Common myeloid progenitor, CD34-positive (primary cell): ENCODE measurements around the gene DHX8.

Source experiments
- CTCF ChIA-PET: fragments of 350-600 bp; sonication (Branson Sonifier 250); formaldehyde crosslinking; loops from one replicate; lab custom pipeline; 2021; ENCODE audit warnings: antibody characterized with exemption; lab: Charles Lee
- POLR2A ChIA-PET: fragments of 350-600 bp; sonication (Branson Sonifier 250); formaldehyde crosslinking; loops from one replicate; lab custom pipeline; 2021; ENCODE audit warnings: antibody characterized with exemption; lab: Charles Lee
- DNase-seq, 3 donors: peaks; one replicate each; pipeline versions ENCODE4 v3.0.0 to v3.0.0-alpha.2; 2013
- H3K27ac ChIP-seq, 2 experiments: 1 replicate in 1 of 2; 2 replicates in 1 of 2; pipeline ENCODE4 v1.7.0; 2013; ENCODE audit warnings: inconsistent platforms in 2 of 2, low read length in 2 of 2, mild to moderate bottlenecking in 2 of 2, low read depth in 1 of 2, moderate library complexity in 1 of 2; ENCODE audit not compliant: severe bottlenecking in 2 of 2, insufficient read depth in 1 of 2, poor library complexity in 1 of 2
- H3K27me3 ChIP-seq, 5 experiments: replicated peaks in 2 of 5; 1 replicate in 3 of 5; 2 replicates in 2 of 5; pipeline versions ENCODE4 v1.6.1 to v1.7.0; 2013; ENCODE audit warnings: low read length in 4 of 5, mild to moderate bottlenecking in 2 of 5, moderate library complexity in 2 of 5, inconsistent platforms in 1 of 5; ENCODE audit not compliant: insufficient read depth in 5 of 5, control insufficient read depth in 4 of 5
- H3K36me3 ChIP-seq, 4 experiments: 1 replicate in 2 of 4; 2 replicates in 2 of 4; pipeline versions ENCODE4 v1.6.1 to v1.7.0; 2013; ENCODE audit warnings: low read length in 3 of 4, control low read depth in 1 of 4, mild to moderate bottlenecking in 1 of 4; ENCODE audit not compliant: control insufficient read depth in 4 of 4, insufficient read depth in 4 of 4
- H3K4me1 ChIP-seq, 4 experiments: 1 replicate in 3 of 4; 2 replicates in 1 of 4; pipeline versions ENCODE4 v1.6.1 to v1.7.1; 2013; ENCODE audit warnings: low read length in 3 of 4, mild to moderate bottlenecking in 3 of 4, control low read depth in 1 of 4, inconsistent platforms in 1 of 4, moderate library complexity in 1 of 4; ENCODE audit not compliant: control insufficient read depth in 4 of 4, insufficient read depth in 4 of 4; ENCODE audit errors: control extremely low read depth in 1 of 4
- H3K4me3 ChIP-seq, 7 experiments: 1 replicate in 4 of 7; 2 replicates in 3 of 7; pipeline versions ENCODE4 v1.5.1 to v1.7.0; 2013; ENCODE audit warnings: mild to moderate bottlenecking in 7 of 7, low read length in 6 of 7, moderate library complexity in 6 of 7, inconsistent platforms in 2 of 7, low read depth in 2 of 7, control low read depth in 1 of 7; ENCODE audit not compliant: insufficient read depth in 4 of 7, control insufficient read depth in 1 of 7; ENCODE audit errors: extremely low read depth in 1 of 7
- H3K9me3 ChIP-seq, 5 experiments: 1 replicate in 4 of 5; 2 replicates in 1 of 5; pipeline versions ENCODE4 v1.6.1 to v1.7.1; 2013; ENCODE audit warnings: low read length in 4 of 5, mild to moderate bottlenecking in 2 of 5, inconsistent platforms in 1 of 5, low read depth in 1 of 5, moderate library complexity in 1 of 5; ENCODE audit not compliant: control insufficient read depth in 4 of 5, insufficient read depth in 2 of 5; ENCODE audit errors: control extremely low read depth in 1 of 5
- WGBS: methylation state at CpG from one replicate; pipeline ENCODE4 v1.1.5; 2013; ENCODE audit not compliant: insufficient coverage; 5-methylcytosine and 5-hydroxymethylcytosine counted together

The DHX8 gene

GRCh38 chr17:43552229-43552837, 68.6 kb downstream of the DHX8 start:
- 93% methylated on average over 3 of the region's 8 CpGs for WGBS
- no peak for DNase-seq
- Histone ChIP-seq H3K36me3 (no peaks in the 10 kb centered on the region), H3K9me3 (no peaks in the 10 kb centered on the region), H3K4me1 (peaks cover 6 to 21% (median 10%) of the 10 kb centered on the region in 4 experiments), H3K27ac (no peak overlapping the region), H3K27me3 (peaks cover 6 to 35% (median 17%) of the 10 kb centered on the region in 5 experiments), H3K4me3 (no peak overlapping the region)
- CTCF ChIA-PET, result interaction anchor here (0.7 to 1.1 kb wide), 2 partner anchors 22 to 208 kb away, joined by 3 read pairs; no protein-coding TSS in a partner anchor
- POLR2A ChIA-PET, result no interaction called here

GRCh38 chr17:43553573-43553972, 69.8 kb downstream of the DHX8 start:
- H3K4me3 ChIP-seq, result no peak overlapping the region
- H3K27me3 ChIP-seq, result peaks cover 2 to 25% (median 12%) of the 10 kb centered on the region in 5 experiments
- DNase-seq, result no peak
- POLR2A ChIA-PET, result no interaction called here
- H3K27ac ChIP-seq, result no peak overlapping the region
- WGBS, result 40% methylated on average over 1 of the region's 2 CpGs
- peaks cover 6 to 21% (median 10%) of the 10 kb centered on the region in 4 experiments for H3K4me1 ChIP-seq
- CTCF ChIA-PET, result interaction anchor here (0.7 to 1.1 kb wide), 2 partner anchors 23 to 119 kb away, joined by 3 read pairs; no protein-coding TSS in a partner anchor
- H3K36me3 ChIP-seq, result no peaks in the 10 kb centered on the region
- H3K9me3 ChIP-seq, result no peaks in the 10 kb centered on the region

GRCh38 chr17:43554857-43555256, 71.1 kb downstream of the DHX8 start:
- Histone ChIP-seq H3K27me3 (peaks cover 0 to 17% (median 9%) of the 10 kb centered on the region in 5 experiments), H3K27ac (no peak overlapping the region), H3K4me1 (peaks cover 6 to 29% (median 10%) of the 10 kb centered on the region in 4 experiments), H3K36me3 (no peaks in the 10 kb centered on the region), H3K4me3 (no peak overlapping the region), H3K9me3 (no peaks in the 10 kb centered on the region)
- POLR2A ChIA-PET, result interaction anchor here (0.7 kb wide), 1 partner anchor 258 kb away, joined by 7 read pairs; no protein-coding TSS in a partner anchor
- DNase-seq, result peak in 2 of 3 donors; percentile 28 to 33
- 32% methylated on average over 5 of the region's 6 CpGs for WGBS
- CTCF ChIA-PET, result interaction anchor here (1.1 to 1.2 kb wide), 2 partner anchors 14 to 22 kb away, joined by 3 to 4 read pairs; no protein-coding TSS in a partner anchor

- DNase-seq, result peak; percentile 90 to 97 (median 96)
- ChIA-PET CTCF (interaction anchor here (1.2 kb wide), 1 partner anchor 21 kb away, joined by 4 read pairs; no protein-coding TSS in a partner anchor), POLR2A (no interaction called here)
- no peaks in the 10 kb centered on the region for H3K9me3 ChIP-seq
- WGBS, result 0% methylated on average over 3 of the region's 5 CpGs
- no peak overlapping the region for H3K27ac ChIP-seq
- H3K27me3 ChIP-seq, result peaks cover 0 to 19% (median 6%) of the 10 kb centered on the region in 5 experiments
- peaks cover 6 to 29% (median 10%) of the 10 kb centered on the region in 4 experiments for H3K4me1 ChIP-seq
- no peaks in the 10 kb centered on the region for H3K36me3 ChIP-seq
- H3K4me3 ChIP-seq, result peak overlapping the region in 2 of 7 experiments; percentile 19 to 28
Observed at GRCh38 chr17:43556292-43556691, 72.5 kb downstream of the DHX8 start.

GRCh38 chr17:43558805-43559160, 75.0 kb downstream of the DHX8 start:
- H3K4me3 ChIP-seq, result no peak overlapping the region
- H3K27ac ChIP-seq, result no peak overlapping the region
- WGBS, result 95% methylated on average over 2 of the region's 5 CpGs
- no peaks in the 10 kb centered on the region for H3K36me3 ChIP-seq
- POLR2A ChIA-PET, result no interaction called here
- DNase-seq, result no peak
- no peaks in the 10 kb centered on the region for H3K9me3 ChIP-seq
- H3K4me1 ChIP-seq, result peaks cover 6 to 39% (median 21%) of the 10 kb centered on the region in 4 experiments
- H3K27me3 ChIP-seq, result peaks cover 1 to 34% (median 12%) of the 10 kb centered on the region in 5 experiments
- CTCF ChIA-PET, result interaction anchor here (1.5 kb wide), 1 partner anchor 122 kb away, joined by 3 read pairs; no protein-coding TSS in a partner anchor

- Histone ChIP-seq H3K4me1 (peaks cover 6 to 37% (median 21%) of the 10 kb centered on the region in 4 experiments), H3K9me3 (no peaks in the 10 kb centered on the region), H3K27me3 (peaks cover 6 to 32% (median 12%) of the 10 kb centered on the region in 5 experiments), H3K36me3 (no peaks in the 10 kb centered on the region), H3K4me3 (no peak overlapping the region), H3K27ac (no peak overlapping the region)
- no peak for DNase-seq
- 90% methylated on average over 6 of the region's 7 CpGs for WGBS
- ChIA-PET CTCF (interaction anchor here (1.4 to 1.5 kb wide), 3 partner anchors 10 to 122 kb away, joined by 3 to 5 read pairs (median 3); no protein-coding TSS in a partner anchor), POLR2A (interaction anchor here (0.6 kb wide), 1 partner anchor 142 kb away, joined by 6 read pairs; no protein-coding TSS in a partner anchor)
Observed at GRCh38 chr17:43559161-43559816, 75.5 kb downstream of the DHX8 start.
